HEK293 (cell line): ENCODE data around the gene SELENOM.

Source experiments
- CTCF ChIA-PET: fragments of 350-600 bp; formaldehyde crosslinking; extraction: SDS; loops from one replicate; lab custom pipeline; 2021; ENCODE audit warnings: antibody characterized with exemption; lab: Yijun Ruan, JAX
- POLR2A ChIA-PET: fragments of 300-600 bp; formaldehyde crosslinking; extraction: SDS; loops from one replicate; lab custom pipeline; 2020; ENCODE audit warnings: antibody characterized with exemption, inconsistent platforms; lab: Yijun Ruan, JAX
- H3K27ac ChIP-seq: fragments of 200-500 bp; sonication (Bioruptor generic); 2 replicates; pipeline ENCODE4 v1.5.1; 2014; ENCODE audit warnings: low read depth, low read length, control low read depth, inconsistent platforms; ENCODE audit errors: extremely low read depth
- H3K36me3 ChIP-seq, 2 experiments: fragments of 200-500 bp in 1 of 2; sonication (Bioruptor generic) in 1 of 2; 1 replicate in 1 of 2; 2 replicates in 1 of 2; pipeline ENCODE4 v1.5.1; 2014 to 2017; ENCODE audit warnings: inconsistent platforms in 2 of 2, low read length in 2 of 2; ENCODE audit not compliant: control insufficient read depth in 2 of 2, insufficient read depth in 1 of 2
- H3K4me1 ChIP-seq: fragments of 200-500 bp; sonication (Bioruptor generic); 2 replicates; pipeline ENCODE4 v1.5.1; 2014; ENCODE audit warnings: mild to moderate bottlenecking, low read length, inconsistent platforms; ENCODE audit not compliant: control insufficient read depth, insufficient read depth
- H3K4me3 ChIP-seq: 2 replicates; pipeline ENCODE4 v1.5.1; 2011; ENCODE audit warnings: low read depth, mild to moderate bottlenecking, control low read depth, low read length, moderate library complexity
- H3K9me3 ChIP-seq: fragments of 200-500 bp; sonication (Bioruptor generic); 2 replicates; pipeline ENCODE4 v1.5.1; 2014; ENCODE audit warnings: low read depth, low read length, inconsistent platforms; ENCODE audit not compliant: control insufficient read depth, insufficient read depth
- GLI4 ChIP-seq: fragments of 450-650 bp; formaldehyde crosslinking; IDR thresholded peaks from 2 replicates; pipeline ENCODE4 v1.5.1; 2016; ENCODE audit warnings: missing biosample characterization, missing genetic modification characterization
- HOXD13 ChIP-seq: sonication (generic); formaldehyde crosslinking; IDR thresholded peaks from 2 replicates; pipeline ENCODE4 v1.8.0; 2022; ENCODE audit warnings: missing genetic modification reagents, borderline replicate concordance
- IKZF3 ChIP-seq: fragments of 450-650 bp; IDR thresholded peaks from 2 replicates; pipeline ENCODE4 v1.5.0; 2018; ENCODE audit warnings: missing biosample characterization, mild to moderate bottlenecking, missing genetic modification characterization, moderate library complexity
- OVOL3 ChIP-seq: fragments of 450-650 bp; formaldehyde crosslinking; IDR thresholded peaks from 2 replicates; pipeline ENCODE4 v1.5.1; 2016; ENCODE audit warnings: missing biosample characterization, missing genetic modification characterization
- RBAK ChIP-seq: fragments of 450-650 bp; formaldehyde crosslinking; IDR thresholded peaks from 2 replicates; pipeline ENCODE4 v1.5.1; 2016; ENCODE audit warnings: missing biosample characterization, missing genetic modification characterization
- SCRT2 ChIP-seq: fragments of 450-650 bp; formaldehyde crosslinking; IDR thresholded peaks from 2 replicates; pipeline ENCODE4 v1.5.1; 2016; ENCODE audit warnings: missing biosample characterization, missing genetic modification characterization
- SETDB1 ChIP-seq: IDR thresholded peaks from one replicate; pipeline ENCODE4 v1.6.1; 2017; ENCODE audit warnings: mild to moderate bottlenecking, low read length, moderate library complexity, mixed read lengths; ENCODE audit not compliant: insufficient read length
- ZBTB8A ChIP-seq: fragments of 450-650 bp; formaldehyde crosslinking; IDR thresholded peaks from 2 replicates; pipeline ENCODE4 v1.5.1; 2016; ENCODE audit warnings: missing biosample characterization, missing genetic modification characterization
- ZNF10 ChIP-seq: fragments of 450-650 bp; formaldehyde crosslinking; IDR thresholded peaks from 2 replicates; pipeline ENCODE4 v1.5.1; 2017; ENCODE audit warnings: missing biosample characterization, missing genetic modification characterization
- ZNF544 ChIP-seq: fragments of 450-650 bp; formaldehyde crosslinking; IDR thresholded peaks from 2 replicates; pipeline ENCODE4 v1.5.0; 2017; ENCODE audit warnings: missing biosample characterization, missing genetic modification characterization
- ZNF548 ChIP-seq: fragments of 450-650 bp; formaldehyde crosslinking; IDR thresholded peaks from 2 replicates; pipeline ENCODE4 v1.5.1; 2016; ENCODE audit warnings: missing biosample characterization, missing genetic modification characterization
- ZNF660 ChIP-seq: fragments of 450-650 bp; IDR thresholded peaks from 2 replicates; pipeline ENCODE4 v1.5.1; 2018; ENCODE audit warnings: missing biosample characterization, mild to moderate bottlenecking, missing genetic modification characterization
- ZNF747 ChIP-seq: fragments of 450-650 bp; formaldehyde crosslinking; IDR thresholded peaks from 2 replicates; pipeline ENCODE4 v1.5.1; 2016; ENCODE audit warnings: missing biosample characterization, missing genetic modification characterization
- ZNF791 ChIP-seq: fragments of 450-650 bp; formaldehyde crosslinking; IDR thresholded peaks from 2 replicates; pipeline ENCODE4 v1.5.1; 2016; ENCODE audit warnings: missing biosample characterization, missing genetic modification characterization
- ZXDB ChIP-seq: fragments of 450-650 bp; formaldehyde crosslinking; IDR thresholded peaks from 2 replicates; pipeline ENCODE4 v1.5.1; 2016; ENCODE audit warnings: missing biosample characterization, missing genetic modification characterization
- TF ChIP-seq, protein P1 (sequence below): fragments of 450-650 bp; formaldehyde crosslinking; IDR thresholded peaks from 2 replicates; pipeline ENCODE4 v1.5.1; 2016; ENCODE audit warnings: missing biosample characterization, missing genetic modification characterization, borderline replicate concordance
- TF ChIP-seq, protein P2 (sequence below): fragments of 450-650 bp; formaldehyde crosslinking; IDR thresholded peaks from 2 replicates; pipeline ENCODE4 v1.5.1; 2016; ENCODE audit warnings: missing biosample characterization, missing genetic modification characterization
- TF ChIP-seq, protein P3 (sequence below): fragments of 450-650 bp; formaldehyde crosslinking; IDR thresholded peaks from 2 replicates; pipeline ENCODE4 v1.5.1; 2016; ENCODE audit warnings: missing biosample characterization, missing genetic modification characterization

The SELENOM gene

GRCh38 chr22:31107178-31107893 is at the start of gene SELENOM (continued):
- peak; percentile 53; the same call in 1 of the 2 replicates for TF ChIP-seq ZNF660 (tag by site-specific recombination)

- H3K36me3 ChIP-seq: no peaks in the 10 kb centered on the region
- no peaks in the 10 kb centered on the region for H3K9me3 ChIP-seq
- CTCF ChIA-PET: interaction anchor here (0.6 to 1.7 kb wide), 4 partner anchors 47 to 392 kb away, joined by 4 to 10 read pairs (median 4); partner anchors contain the start of genes LIMK2 and SELENOM
- no peak for TF ChIP-seq RBAK (tag by site-specific recombination)
- TF ChIP-seq IKZF3 (tag by site-specific recombination): no peak
- no peak for TF ChIP-seq SCRT2
- no peak for TF ChIP-seq ZNF10
- TF ChIP-seq, protein P1, sequence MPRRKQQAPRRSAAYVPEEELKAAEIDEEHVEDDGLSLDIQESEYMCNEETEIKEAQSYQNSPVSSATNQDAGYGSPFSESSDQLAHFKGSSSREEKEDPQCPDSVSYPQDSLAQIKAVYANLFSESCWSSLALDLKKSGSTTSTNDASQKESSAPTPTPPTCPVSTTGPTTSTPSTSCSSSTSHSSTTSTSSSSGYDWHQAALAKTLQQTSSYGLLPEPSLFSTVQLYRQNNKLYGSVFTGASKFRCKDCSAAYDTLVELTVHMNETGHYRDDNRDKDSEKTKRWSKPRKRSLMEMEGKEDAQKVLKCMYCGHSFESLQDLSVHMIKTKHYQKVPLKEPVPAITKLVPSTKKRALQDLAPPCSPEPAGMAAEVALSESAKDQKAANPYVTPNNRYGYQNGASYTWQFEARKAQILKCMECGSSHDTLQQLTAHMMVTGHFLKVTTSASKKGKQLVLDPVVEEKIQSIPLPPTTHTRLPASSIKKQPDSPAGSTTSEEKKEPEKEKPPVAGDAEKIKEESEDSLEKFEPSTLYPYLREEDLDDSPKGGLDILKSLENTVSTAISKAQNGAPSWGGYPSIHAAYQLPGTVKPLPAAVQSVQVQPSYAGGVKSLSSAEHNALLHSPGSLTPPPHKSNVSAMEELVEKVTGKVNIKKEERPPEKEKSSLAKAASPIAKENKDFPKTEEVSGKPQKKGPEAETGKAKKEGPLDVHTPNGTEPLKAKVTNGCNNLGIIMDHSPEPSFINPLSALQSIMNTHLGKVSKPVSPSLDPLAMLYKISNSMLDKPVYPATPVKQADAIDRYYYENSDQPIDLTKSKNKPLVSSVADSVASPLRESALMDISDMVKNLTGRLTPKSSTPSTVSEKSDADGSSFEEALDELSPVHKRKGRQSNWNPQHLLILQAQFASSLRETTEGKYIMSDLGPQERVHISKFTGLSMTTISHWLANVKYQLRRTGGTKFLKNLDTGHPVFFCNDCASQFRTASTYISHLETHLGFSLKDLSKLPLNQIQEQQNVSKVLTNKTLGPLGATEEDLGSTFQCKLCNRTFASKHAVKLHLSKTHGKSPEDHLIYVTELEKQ (tag by site-specific recombination): no peak
- TF ChIP-seq ZNF747: no peak
- TF ChIP-seq ZNF791 (tag by site-specific recombination): no peak
- POLR2A ChIA-PET: no interaction called here
- H3K27ac ChIP-seq: no peak overlapping the region
- H3K4me3 ChIP-seq: no peak overlapping the region
- no peaks in the 10 kb centered on the region for H3K4me1 ChIP-seq
Measured at GRCh38 chr22:31155422-31155821, 48.1 kb upstream of the SELENOM start.

GRCh38 chr22:31154975-31155374 is 47.6 kb upstream of the SELENOM start:
- no peak overlapping the region for H3K4me3 ChIP-seq
- TF ChIP-seq ZBTB8A (no peak), OVOL3 (tag by site-specific recombination) (no peak)
- no peaks in the 10 kb centered on the region for H3K9me3 ChIP-seq
- CTCF ChIA-PET: interaction anchor here (0.6 to 1.7 kb wide), 3 partner anchors 47 to 391 kb away, joined by 4 to 10 read pairs (median 5); partner anchors contain the start of gene SELENOM
- POLR2A ChIA-PET: interaction anchor here (0.5 to 0.7 kb wide), 2 partner anchors 47 to 135 kb away, joined by 4 read pairs; partner anchors contain the start of gene SELENOM
- no peaks in the 10 kb centered on the region for H3K4me1 ChIP-seq
- no peak overlapping the region for H3K27ac ChIP-seq
- no peaks in the 10 kb centered on the region for H3K36me3 ChIP-seq

DNA sequence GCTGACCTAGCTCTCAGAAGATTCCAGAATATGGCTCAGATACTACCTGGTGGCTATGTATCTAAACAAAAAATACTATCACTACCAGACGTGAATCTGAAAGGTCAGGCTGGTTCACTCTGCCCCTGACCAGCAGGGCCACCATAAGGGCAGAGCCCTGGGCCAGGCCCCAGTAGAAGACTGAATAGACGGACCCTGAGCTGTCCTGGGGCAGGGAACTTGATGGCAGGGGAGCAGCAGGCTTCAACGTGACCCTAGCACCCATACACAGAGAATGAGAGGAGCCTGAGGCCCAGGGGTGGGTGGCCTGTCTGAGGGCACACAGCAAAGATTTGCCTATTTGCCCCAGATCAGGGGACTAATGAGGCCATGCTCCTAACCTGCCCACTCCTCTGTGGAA is 46.0 kb upstream of the SELENOM start:
- no peak overlapping the region for H3K27ac ChIP-seq
- POLR2A ChIA-PET: interaction anchor here (0.7 kb wide), 1 partner anchor 108 kb away, joined by 4 read pairs; no protein-coding TSS in a partner anchor
- CTCF ChIA-PET: interaction anchor here (0.7 to 3.1 kb wide), 4 partner anchors 45 to 390 kb away, joined by 3 to 17 read pairs (median 3); partner anchors contain the start of gene SELENOM
- no peak for TF ChIP-seq ZXDB (tag by site-specific recombination)
- TF ChIP-seq SETDB1: no peak
- no peak for TF ChIP-seq GLI4
- TF ChIP-seq, protein P2, sequence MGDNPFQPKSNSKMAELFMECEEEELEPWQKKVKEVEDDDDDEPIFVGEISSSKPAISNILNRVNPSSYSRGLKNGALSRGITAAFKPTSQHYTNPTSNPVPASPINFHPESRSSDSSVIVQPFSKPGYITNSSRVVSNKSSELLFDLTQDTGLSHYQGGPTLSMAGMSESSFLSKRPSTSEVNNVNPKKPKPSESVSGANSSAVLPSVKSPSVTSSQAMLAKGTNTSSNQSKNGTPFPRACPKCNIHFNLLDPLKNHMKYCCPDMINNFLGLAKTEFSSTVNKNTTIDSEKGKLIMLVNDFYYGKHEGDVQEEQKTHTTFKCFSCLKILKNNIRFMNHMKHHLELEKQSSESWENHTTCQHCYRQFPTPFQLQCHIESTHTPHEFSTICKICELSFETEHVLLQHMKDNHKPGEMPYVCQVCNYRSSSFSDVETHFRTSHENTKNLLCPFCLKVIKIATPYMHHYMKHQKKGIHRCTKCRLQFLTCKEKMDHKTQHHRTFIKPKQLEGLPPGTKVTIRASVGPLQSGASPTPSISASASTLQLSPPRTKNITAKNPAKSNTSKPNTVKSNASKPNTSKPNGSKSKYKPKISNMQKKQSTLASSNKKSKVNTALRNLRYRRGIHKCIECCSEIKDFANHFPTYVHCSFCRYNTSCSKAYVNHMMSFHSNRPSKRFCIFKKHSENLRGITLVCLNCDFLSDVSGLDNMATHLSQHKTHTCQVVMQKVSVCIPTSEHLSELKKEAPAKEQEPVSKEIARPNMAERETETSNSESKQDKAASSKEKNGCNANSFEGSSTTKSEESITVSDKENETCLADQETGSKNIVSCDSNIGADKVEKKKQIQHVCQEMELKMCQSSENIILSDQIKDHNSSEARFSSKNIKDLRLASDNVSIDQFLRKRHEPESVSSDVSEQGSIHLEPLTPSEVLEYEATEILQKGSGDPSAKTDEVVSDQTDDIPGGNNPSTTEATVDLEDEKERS (tag by site-specific recombination): no peak
- TF ChIP-seq ZNF544 (tag by site-specific recombination): no peak
- TF ChIP-seq HOXD13: no peak
- TF ChIP-seq ZNF660 (tag by site-specific recombination): no peak
- no peak for TF ChIP-seq ZNF548 (tag by site-specific recombination)
- TF ChIP-seq, protein P3, sequence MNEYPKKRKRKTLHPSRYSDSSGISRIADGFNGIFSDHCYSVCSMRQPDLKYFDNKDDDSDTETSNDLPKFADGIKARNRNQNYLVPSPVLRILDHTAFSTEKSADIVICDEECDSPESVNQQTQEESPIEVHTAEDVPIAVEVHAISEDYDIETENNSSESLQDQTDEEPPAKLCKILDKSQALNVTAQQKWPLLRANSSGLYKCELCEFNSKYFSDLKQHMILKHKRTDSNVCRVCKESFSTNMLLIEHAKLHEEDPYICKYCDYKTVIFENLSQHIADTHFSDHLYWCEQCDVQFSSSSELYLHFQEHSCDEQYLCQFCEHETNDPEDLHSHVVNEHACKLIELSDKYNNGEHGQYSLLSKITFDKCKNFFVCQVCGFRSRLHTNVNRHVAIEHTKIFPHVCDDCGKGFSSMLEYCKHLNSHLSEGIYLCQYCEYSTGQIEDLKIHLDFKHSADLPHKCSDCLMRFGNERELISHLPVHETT: no peak

More for the DNA sequence above, 46.0 kb upstream of the SELENOM start:
- Histone ChIP-seq H3K4me3 (no peak overlapping the region), H3K4me1 (no peaks in the 10 kb centered on the region), H3K9me3 (no peaks in the 10 kb centered on the region), H3K36me3 (no peaks in the 10 kb centered on the region)
